Panc1 (cell line): ENCODE results near the gene ACACB. TPM values are rescaled to one million over a fixed set of nuclear protein-coding genes. Genes with fewer than 3 reads are reported as not detected.

Experiments used
- ATAC-seq: fragments of 200-7000 bp; cut with Tn5 transposase; 2 replicates; pipeline ENCODE4 v1.9.1; 2020; ENCODE audit warnings: mild to moderate bottlenecking, moderate library complexity
- BruUV-seq: library from RNA; stranded (reverse); fragments of 400-500 nt; replicated peaks from 2 replicates; lab custom pipeline; 2021; lab: Mats Ljungman, UMichigan
- CTCF ChIA-PET: fragments of 300-600 bp; sonication (Branson Sonifier 250); formaldehyde crosslinking; loops from one replicate; lab custom pipeline; 2022; ENCODE audit warnings: antibody characterized with exemption; lab: Charles Lee
- POLR2A ChIA-PET: fragments of 300-600 bp; sonication (Branson Sonifier 250); formaldehyde crosslinking; loops from one replicate; lab custom pipeline; 2022; ENCODE audit warnings: antibody characterized with exemption; lab: Charles Lee
- DNase-seq: peaks from one replicate; pipeline ENCODE4 v3.0.0-alpha.2; 2010; ENCODE audit warnings: low read depth, low spot score
- H3K27ac ChIP-seq: 2 replicates; pipeline ENCODE4 v1.5.1; 2011; ENCODE audit warnings: mild to moderate bottlenecking, low read length, inconsistent platforms
- H3K27me3 ChIP-seq: fragments of 200-500 bp; sonication (Bioruptor generic); 2 replicates; pipeline ENCODE4 v1.6.0; 2014; ENCODE audit warnings: low read length, inconsistent platforms; ENCODE audit not compliant: control insufficient read depth, insufficient read depth
- H3K36me3 ChIP-seq: fragments of 200-500 bp; sonication (Bioruptor generic); 2 replicates; pipeline ENCODE4 v1.5.1; 2014; ENCODE audit warnings: inconsistent platforms, mild to moderate bottlenecking, low read length, moderate library complexity; ENCODE audit not compliant: control insufficient read depth, insufficient read depth
- H3K4me1 ChIP-seq: 2 replicates; pipeline ENCODE4 v1.5.1; 2011; ENCODE audit warnings: inconsistent platforms, mild to moderate bottlenecking, low read length, moderate library complexity; ENCODE audit not compliant: control insufficient read depth, insufficient read depth
- H3K4me3 ChIP-seq, 2 experiments: 2 replicates each; pipeline ENCODE4 v1.5.1; 2011 to 2012; ENCODE audit warnings: low read depth in 2 of 2, low read length in 2 of 2, mild to moderate bottlenecking in 2 of 2, inconsistent platforms in 1 of 2, moderate library complexity in 1 of 2
- H3K9me3 ChIP-seq: fragments of 200-500 bp; sonication (Bioruptor generic); 2 replicates; pipeline ENCODE4 v1.5.1; 2014; ENCODE audit warnings: low read depth, mild to moderate bottlenecking, inconsistent platforms, low read length, moderate library complexity; ENCODE audit not compliant: control insufficient read depth, insufficient read depth
- CTCF ChIP-seq: fragments of 450-650 bp; IDR thresholded peaks from 2 replicates; pipeline ENCODE4 v1.5.1; 2017; ENCODE audit warnings: mild to moderate bottlenecking
- POLR2AphosphoS5 ChIP-seq: IDR thresholded peaks from 2 replicates; pipeline ENCODE4 v1.6.1; 2012; ENCODE audit warnings: mild to moderate bottlenecking, low read depth, low read length, moderate library complexity
- REST ChIP-seq, 2 experiments: IDR thresholded peaks; 2 replicates each; pipeline ENCODE4 v1.6.1; 2011 to 2012; ENCODE audit warnings: low read depth in 2 of 2, control low read depth in 1 of 2, low read length in 1 of 2, mild to moderate bottlenecking in 1 of 2, moderate library complexity in 1 of 2; ENCODE audit not compliant: insufficient read depth in 1 of 2
- SIN3A ChIP-seq: IDR thresholded peaks from 2 replicates; pipeline ENCODE4 v1.6.1; 2012; ENCODE audit warnings: low read depth, mild to moderate bottlenecking, low read length, moderate library complexity, borderline replicate concordance; ENCODE audit not compliant: insufficient read depth
- TCF7L2 ChIP-seq: IDR thresholded peaks from 2 replicates; pipeline ENCODE4 v1.6.1; 2011; ENCODE audit warnings: mild to moderate bottlenecking, low read depth, low read length, inconsistent platforms
- in situ Hi-C: cut with HindIII; loops from 2 replicates; pipeline ENCODE4 v1.10.0; 2016; ENCODE audit warnings: low sequenced_read_pairs, low pct_unique_long_range_greater_than_20kb
- intact Hi-C: fragments of 100-400 bp; cut with micrococcal nuclease; formaldehyde crosslinking; loops from one replicate; pipeline ENCODE4 v1.10.0; 2022; ENCODE audit not compliant: unreplicated experiment
- total RNA-seq: library from RNA; stranded (reverse); gene quantifications from one replicate; pipeline ENCODE4 v1.2.1, GENCODE V29; 2021; ENCODE audit not compliant: unreplicated experiment

Gene ACACB
- total RNA-seq, 1 experiment from 2014 or later, result 12.3 TPM

- DNase-seq, result no peak
- in situ Hi-C loops (no loop called here), intact Hi-C loops (no loop called here)
- H3K4me1 ChIP-seq, result no peaks in the 10 kb centered on the region
- no peak overlapping the region for H3K27ac ChIP-seq
- H3K4me3 ChIP-seq, result no peak overlapping the region
- H3K36me3 ChIP-seq, result no peaks in the 10 kb centered on the region
- BruUV-seq, result no TSS peak
- TF ChIP-seq CTCF (no peak), TCF7L2 (no peak), REST (IDR thresholded peaks at IDR 0.05; ENCODE audit: insufficient read depth in 1 of 2, low read depth in 2 of 2, low read length in 1 of 2) (no peak), SIN3A (no peak), POLR2AphosphoS5 (no peak)
- CTCF ChIA-PET, result no interaction called here
- H3K9me3 ChIP-seq, result no peaks in the 10 kb centered on the region
- POLR2A ChIA-PET, result interaction anchor here (0.7 kb wide), 1 partner anchor 536 kb away, joined by 13 read pairs; no protein-coding TSS in a partner anchor
- ATAC-seq, result no peak
- H3K27me3 ChIP-seq, result no peaks in the 10 kb centered on the region
These were observed 39.6 kb downstream of the ACACB start for GRCh38 chr12:109156036-109156435.

- H3K4me1 ChIP-seq, result no peaks in the 10 kb centered on the region
- H3K27me3 ChIP-seq, result no peaks in the 10 kb centered on the region
- DNase-seq, result no peak
- H3K36me3 ChIP-seq, result no peaks in the 10 kb centered on the region
- POLR2A ChIA-PET, result interaction anchor here (0.6 to 0.7 kb wide), 2 partner anchors 233 to 535 kb away, joined by 9 to 13 read pairs; no protein-coding TSS in a partner anchor
- no peak overlapping the region for H3K4me3 ChIP-seq
- BruUV-seq, result no TSS peak
- TF ChIP-seq SIN3A (no peak), REST (IDR thresholded peaks at IDR 0.05; ENCODE audit: insufficient read depth in 1 of 2, low read depth in 2 of 2, low read length in 1 of 2) (no peak), CTCF (no peak), POLR2AphosphoS5 (no peak)
- CTCF ChIA-PET, result no interaction called here
- in situ Hi-C loops (no loop called here), intact Hi-C loops (no loop called here)
- no peak for ATAC-seq
- H3K9me3 ChIP-seq, result no peaks in the 10 kb centered on the region
- H3K27ac ChIP-seq, result no peak overlapping the region
These were observed 40.2 kb downstream of the ACACB start for GRCh38 chr12:109156586-109156985.
